Left colon (tissue), 2 donors: ENCODE results near the gene RPL7A. TPM values are rescaled to one million over a fixed set of nuclear protein-coding genes. Genes with fewer than 3 reads are reported as not detected.

Experiments used
- ATAC-seq: fragments of 200-7000 bp; cut with Tn5 transposase; one replicate; pipeline ENCODE4 v1.9.1; 2020; ENCODE audit warnings: mild to moderate bottlenecking, moderate library complexity
- DNase-seq, 2 donors: peaks; one replicate each; pipeline ENCODE4 v3.0.0-alpha.2; 2020
- intact Hi-C, 2 donors: fragments of 100-400 bp; cut with DNase I in 1 of 2; cut with micrococcal nuclease in 1 of 2; formaldehyde crosslinking; loops; one replicate each; pipeline versions ENCODE4 v1.11.2 to v1.14.0; 2022; cut with DNase I, micrococcal nuclease
- total RNA-seq, 2 donors: library from RNA; stranded (reverse); fragmentation: NEBNext Ultra II Directional; extraction: Animal tissue kit (Norgen Biotek cat#: 25700); gene quantifications; one replicate each; pipeline ENCODE4 v1.2.1, GENCODE V29; 2021
- donor health status: DM: no; HTN: no; CAD: no.
- donor health status: DM: yes; HTN: yes; CAD: no.

Gene RPL7A
- total RNA-seq, 2 donors from 2014 or later = 1,331 to 1,405 TPM

DNA sequence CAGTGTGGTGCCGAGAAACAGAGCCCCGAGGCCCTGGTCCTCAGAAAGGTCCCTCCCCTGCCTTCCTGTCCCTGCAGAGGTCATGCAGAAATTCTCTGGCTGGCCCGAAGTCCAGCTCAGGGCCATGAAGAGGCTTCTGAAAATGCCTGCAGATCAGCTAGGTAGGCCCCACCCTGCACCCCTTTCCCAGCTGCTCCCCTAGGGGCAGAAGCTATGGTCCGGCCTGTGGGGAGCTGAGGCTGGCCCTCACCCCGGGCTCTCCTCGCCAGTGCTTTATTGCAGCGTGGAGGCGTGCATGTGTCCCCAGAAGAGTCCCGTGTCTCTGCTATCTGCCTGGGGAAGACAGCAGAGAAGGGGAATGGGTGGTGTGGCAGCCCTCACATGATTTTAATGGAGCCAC is 49.9 kb downstream of the RPL7A start:
- intact Hi-C loops = no loop called here
- ATAC-seq (no peak), DNase-seq (no peak)

DNA sequence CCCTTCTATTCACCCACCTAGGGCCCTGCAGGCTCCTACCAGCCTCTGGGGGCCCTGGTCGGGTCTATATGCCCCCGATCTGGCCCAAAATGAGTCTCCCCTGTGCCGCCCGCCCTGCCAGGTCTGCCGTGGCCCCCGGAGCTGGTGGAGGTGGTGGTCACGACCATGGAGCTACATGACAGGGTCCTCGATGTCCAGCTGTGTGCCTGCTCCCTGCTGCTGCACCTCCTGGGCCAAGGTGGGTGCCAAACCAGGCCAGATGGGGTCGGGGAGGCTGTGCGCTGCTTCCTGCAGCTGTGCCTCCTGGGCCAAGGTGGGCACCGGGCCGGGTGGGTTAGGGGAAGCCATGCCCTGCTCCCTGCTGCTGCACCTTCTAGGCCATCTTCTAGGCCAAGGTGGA is 52.3 kb downstream of the RPL7A start:
- no peak for ATAC-seq
- intact Hi-C loops = loop anchor here in 1 of 2 donors (5.0 kb wide), 1 partner anchor 87 kb away; no protein-coding TSS in a partner anchor

More for the DNA sequence above, 52.3 kb downstream of the RPL7A start:
- DNase-seq = no peak

Other genes starting within 250 kb of the RPL7A start
- 10 to 100 TPM; 29.1 to 49.1 TPM for gene RALGDS, start 227.0 kb upstream of the RPL7A start, total RNA-seq
- 1 to 10 TPM; 4.9 to 5.5 TPM for gene GBGT1, start 184.3 kb upstream of the RPL7A start, total RNA-seq
- not detected for gene OBP2B, start 139.0 kb upstream of the RPL7A start, total RNA-seq
- 10 to 100 TPM; 77.6 to 95.1 TPM for gene ABO, start 73.0 kb upstream of the RPL7A start, total RNA-seq
- 10 to 100 TPM; 24.1 to 27.8 TPM for gene SURF6, start 12.0 kb upstream of the RPL7A start, total RNA-seq
- 10 to 100 TPM; 18.8 to 20.3 TPM for gene MED22, start 87 bp upstream of the RPL7A start, total RNA-seq
- 10 to 100 TPM; 42.0 to 48.2 TPM for gene SURF1, start 8.3 kb downstream of the RPL7A start, total RNA-seq
- 10 to 100 TPM in 1 of 2 donors, 1 to 10 TPM in 1; 9.5 to 10.9 TPM for gene SURF2, start 8.3 kb downstream of the RPL7A start, total RNA-seq
- 100 to 1,000 TPM; 150 to 169 TPM for gene SURF4, start 27.8 kb downstream of the RPL7A start, total RNA-seq
- gene STKLD1, start 28.1 kb downstream of the RPL7A start, total RNA-seq = under 1 TPM; 0.36 to 0.95 TPM
- gene REXO4, start 69.8 kb downstream of the RPL7A start, total RNA-seq = 10 to 100 TPM; 18.4 to 22.5 TPM
- gene ADAMTS13, start 74.1 kb downstream of the RPL7A start, total RNA-seq = 1 to 10 TPM; 3.0 to 4.4 TPM
- 10 to 100 TPM; 66.1 to 75.4 TPM for gene CACFD1, start 111.8 kb downstream of the RPL7A start, total RNA-seq
- 1 to 10 TPM; 1.6 to 2.9 TPM for gene SLC2A6, start 130.9 kb downstream of the RPL7A start, total RNA-seq
- gene MYMK, start 176.7 kb downstream of the RPL7A start, total RNA-seq = not detected
- gene ADAMTSL2, start 186.5 kb downstream of the RPL7A start, total RNA-seq = 1 to 10 TPM; 1.2 to 1.3 TPM